HepG2 (cell line): ENCODE data around the gene RELL2. TPM values are rescaled to one million over a fixed set of nuclear protein-coding genes. Genes with fewer than 3 reads are reported as not detected.

ENCODE experiments used
- ATAC-seq: fragments of 200-7000 bp; cut with Tn5 transposase; 3 replicates; pipeline ENCODE4 v1.9.1; 2020; ENCODE audit warnings: mild to moderate bottlenecking, moderate library complexity
- BruUV-seq: library from RNA; stranded (reverse); fragments of 400-500 nt; replicated peaks from 2 replicates; lab custom pipeline; 2021; lab: Mats Ljungman, UMichigan
- CTCF ChIA-PET: fragments of 300-600 bp; formaldehyde crosslinking; extraction: SDS; loops from one replicate; lab custom pipeline; 2021; ENCODE audit warnings: low total read pairs, inconsistent platforms, low intra/inter-chr PET ratio; lab: Yijun Ruan, JAX
- POLR2A ChIA-PET: fragments of 350-600 bp; sonication (Branson Sonifier 250); formaldehyde crosslinking; loops from one replicate; lab custom pipeline; 2020; ENCODE audit warnings: antibody characterized with exemption, inconsistent platforms; lab: Yijun Ruan, JAX
- DNase-seq: peaks from one replicate; pipeline ENCODE4 v3.0.0-alpha.2; 2015; ENCODE audit warnings: low spot score
- FAIRE-seq: peaks from 3 replicates; lab custom pipeline; 2011; peaks lifted over from hg19 to GRCh38; lab: Jason Lieb, UNC
- H2AFZ ChIP-seq: one replicate; pipeline ENCODE4 v1.6.1; 2011; ENCODE audit warnings: low read length, inconsistent platforms
- H3K27ac ChIP-seq: fragments of 300-600 bp; 3 replicates; pipeline ENCODE4 v1.8.0; 2011; ENCODE audit warnings: mixed run types, mild to moderate bottlenecking, mixed read lengths, low read length, inconsistent platforms; ENCODE audit not compliant: insufficient read depth; ENCODE audit errors: extremely low read length
- H3K27me3 ChIP-seq, 2 experiments: fragments of 200-600 bp in 1 of 2; 2 replicates in 1 of 2; 3 replicates in 1 of 2; pipeline versions ENCODE4 v1.6.0 to v1.8.0; 2011; ENCODE audit warnings: low read length in 2 of 2, mild to moderate bottlenecking in 2 of 2, moderate library complexity in 2 of 2, inconsistent platforms in 1 of 2; ENCODE audit not compliant: insufficient read depth in 2 of 2, control insufficient read depth in 1 of 2
- H3K36me3 ChIP-seq, 2 experiments: fragments of 200-600 bp in 1 of 2; replicated peaks in 1 of 2; 2 replicates in 1 of 2; 3 replicates in 1 of 2; pipeline versions ENCODE4 v1.5.1 to v1.8.0; 2011; ENCODE audit warnings: low read length in 2 of 2, inconsistent platforms in 1 of 2; ENCODE audit not compliant: insufficient read depth in 2 of 2, control insufficient read depth in 1 of 2
- H3K4me1 ChIP-seq: 2 replicates; pipeline ENCODE4 v1.5.1; 2012; ENCODE audit warnings: low read length, inconsistent platforms; ENCODE audit not compliant: insufficient read depth
- H3K4me2 ChIP-seq: 2 replicates; pipeline ENCODE4 v1.6.0; 2011; ENCODE audit warnings: low read depth, low read length, inconsistent platforms
- H3K4me3 ChIP-seq, 3 experiments: fragments of 200-600 bp in 1 of 3; sonication (generic), shearing (Covaris generic) in 1 of 3; replicated peaks in 1 of 3; 2 replicates each; pipeline ENCODE4 v1.5.1; 2011 to 2016; ENCODE audit warnings: low read length in 3 of 3, inconsistent platforms in 2 of 3, low read depth in 2 of 3, mild to moderate bottlenecking in 2 of 3, control low read depth in 1 of 3, mixed read lengths in 1 of 3; ENCODE audit not compliant: insufficient read depth in 1 of 3
- H3K79me2 ChIP-seq: one replicate; pipeline ENCODE4 v1.6.1; 2011; ENCODE audit warnings: low read length, inconsistent platforms; ENCODE audit not compliant: insufficient read depth
- H3K9ac ChIP-seq: 2 replicates; pipeline ENCODE4 v1.6.0; 2011; ENCODE audit warnings: mild to moderate bottlenecking, low read depth, low read length, inconsistent platforms; ENCODE audit not compliant: insufficient read depth
- H3K9me3 ChIP-seq: 2 replicates; pipeline ENCODE4 v1.5.1; 2012; ENCODE audit warnings: mild to moderate bottlenecking, low read length
- H4K20me1 ChIP-seq: 2 replicates; pipeline ENCODE4 v1.6.0; 2011; ENCODE audit warnings: inconsistent platforms, mild to moderate bottlenecking, low read length, moderate library complexity; ENCODE audit not compliant: insufficient read depth
- FOXO1 ChIP-seq: sonication (generic); formaldehyde crosslinking; IDR thresholded peaks from 2 replicates; pipeline ENCODE4 v1.4.0; 2020; ENCODE audit warnings: missing genetic modification reagents
- FOXP1 ChIP-seq, 2 experiments: fragments of 450-650 bp in 1 of 2; IDR thresholded peaks; 2 replicates each; pipeline ENCODE4 v1.6.1; 2017 to 2018; ENCODE audit warnings: antibody characterized with exemption in 1 of 2
- HDAC1 ChIP-seq: sonication (generic); formaldehyde crosslinking; IDR thresholded peaks from 2 replicates; pipeline ENCODE4 v1.5.1; 2020; ENCODE audit warnings: mild to moderate bottlenecking, missing genetic modification reagents
- HOXA3 ChIP-seq: sonication (generic); formaldehyde crosslinking; IDR thresholded peaks from 2 replicates; pipeline ENCODE4 v1.5.0; 2020; ENCODE audit warnings: missing genetic modification reagents
- MED8 ChIP-seq: sonication (generic); formaldehyde crosslinking; IDR thresholded peaks from 2 replicates; pipeline ENCODE4 v1.8.1; 2023; ENCODE audit warnings: mild to moderate bottlenecking, missing genetic modification reagents; ENCODE audit not compliant: insufficient replicate concordance
- PAF1 ChIP-seq: IDR thresholded peaks from 2 replicates; pipeline ENCODE4 v1.6.1; 2016; ENCODE audit warnings: missing genetic modification reagents, missing compliant biosample characterization
- POLR2G ChIP-seq: fragments of 200-400 bp; formaldehyde crosslinking; IDR thresholded peaks from 2 replicates; pipeline ENCODE4 v1.6.1; 2018; ENCODE audit warnings: mild to moderate bottlenecking, low read depth, low read length, moderate library complexity
- WIZ ChIP-seq: sonication (generic); formaldehyde crosslinking; IDR thresholded peaks from 2 replicates; pipeline ENCODE4 v1.5.1; 2020; ENCODE audit warnings: mild to moderate bottlenecking, missing genetic modification reagents
- ZC3H13 ChIP-seq: sonication (generic); formaldehyde crosslinking; IDR thresholded peaks from 2 replicates; pipeline ENCODE4 v1.8.1; 2023; ENCODE audit warnings: mild to moderate bottlenecking, missing genetic modification reagents, moderate library complexity
- ZNF556 ChIP-seq: sonication (generic); formaldehyde crosslinking; IDR thresholded peaks from 2 replicates; pipeline ENCODE4 v1.4.0; 2020; ENCODE audit warnings: mild to moderate bottlenecking, missing genetic modification reagents, borderline replicate concordance
- ZNF7 ChIP-seq: IDR thresholded peaks from 2 replicates; pipeline ENCODE4 v1.6.1; 2016; ENCODE audit warnings: missing biosample characterization, missing genetic modification reagents
- ZNF850 ChIP-seq: sonication (generic); formaldehyde crosslinking; conservative IDR thresholded peaks from 2 replicates; pipeline ENCODE4 v1.9.0; 2021; ENCODE audit warnings: mild to moderate bottlenecking, missing genetic modification reagents
- WGBS: methylation state at CpG from one replicate; pipeline ENCODE4 v1.1.6; 2017; ENCODE audit warnings: low lambda C conversion rate; 5-methylcytosine and 5-hydroxymethylcytosine counted together
- in situ Hi-C: cut with HindIII; loops from 2 replicates; pipeline ENCODE4 v1.10.0; 2017; ENCODE audit warnings: low pct_unique_long_range_greater_than_20kb; ENCODE audit not compliant: extremely low pct_ligation_motif_present
- intact Hi-C: fragments of 100-400 bp; cut with micrococcal nuclease; formaldehyde crosslinking; loops from one replicate; pipeline ENCODE4 v1.10.0; 2022; ENCODE audit not compliant: unreplicated experiment
- polyA plus RNA-seq, 8 experiments: library from polyadenylated mRNA; depleted of rRNA in 3 of 8; stranded (reverse) in 7 of 8; unstranded in 1 of 8; fragments of >200 nt; fragmentation: Illumina TruSeq in 4 of 8; extraction: Trizol in 4 of 8; gene quantifications; 2 replicates each; pipeline versions ENCODE4 v1.2.1 to v1.2.3, GENCODE V29; 2011 to 2016; ENCODE audit warnings: low read depth in 4 of 8, missing spikeins in 1 of 8, mixed read lengths in 1 of 8; ENCODE audit not compliant: insufficient read depth in 1 of 8
- total RNA-seq, 5 experiments: library from RNA; depleted of rRNA; stranded (reverse); fragments of >200 nt; fragmentation: Illumina TruSeq; extraction: Trizol; gene quantifications; 2 replicates each; pipeline ENCODE4 v1.2.3, GENCODE V29; 2016; ENCODE audit warnings: low read depth in 1 of 5
- TF ChIP-seq, protein P1 (sequence below): sonication (generic); formaldehyde crosslinking; IDR thresholded peaks from 2 replicates; pipeline ENCODE4 v1.4.0; 2020; ENCODE audit warnings: mild to moderate bottlenecking, missing genetic modification reagents, borderline replicate concordance
- TF ChIP-seq, protein P2 (sequence below): IDR thresholded peaks from 2 replicates; pipeline ENCODE4 v1.6.1; 2016

RELL2 gene
- total and polyA plus RNA-seq, 2 of the 13 experiments (the other 11 are each of a cell fraction or from before 2014, with no cell fraction given): 6.4 to 8.3 TPM

GRCh38 chr5:141674747-141675146 is 38.0 kb downstream of the RELL2 start:
- Histone ChIP-seq H3K4me1 (no peaks in the 10 kb centered on the region), H3K36me3 (no peaks in the 10 kb centered on the region), H3K27ac (no peak overlapping the region), H2AFZ (no peak overlapping the region), H3K79me2 (no peaks in the 10 kb centered on the region), H3K27me3 (peaks cover 2 to 3% of the 10 kb centered on the region in 2 experiments; a peak in 2 of 5 replicates), H3K9ac (no peak overlapping the region)
- intact Hi-C loops: no loop called here
- BruUV-seq: no TSS peak
- 21% methylated on average over 5 of the region's 5 CpGs for WGBS
- TF ChIP-seq MED8 (no peak), ZNF556 (CRISPR knock-in tag) (no peak), POLR2G (no peak), HDAC1 (no peak), WIZ (no peak), FOXP1 (IDR thresholded peaks at IDR 0.05) (no peak), FOXP1 (CRISPR knock-in tag; IDR thresholded peaks at IDR 0.05) (no peak), ZC3H13 (CRISPR knock-in tag) (no peak), ZNF7 (CRISPR knock-in tag) (no peak), ZNF850 (CRISPR knock-in tag) (no peak), HOXA3 (CRISPR knock-in tag) (no peak), FOXO1 (CRISPR knock-in tag) (no peak), PAF1 (CRISPR knock-in tag) (no peak)
- TF ChIP-seq, protein P1, sequence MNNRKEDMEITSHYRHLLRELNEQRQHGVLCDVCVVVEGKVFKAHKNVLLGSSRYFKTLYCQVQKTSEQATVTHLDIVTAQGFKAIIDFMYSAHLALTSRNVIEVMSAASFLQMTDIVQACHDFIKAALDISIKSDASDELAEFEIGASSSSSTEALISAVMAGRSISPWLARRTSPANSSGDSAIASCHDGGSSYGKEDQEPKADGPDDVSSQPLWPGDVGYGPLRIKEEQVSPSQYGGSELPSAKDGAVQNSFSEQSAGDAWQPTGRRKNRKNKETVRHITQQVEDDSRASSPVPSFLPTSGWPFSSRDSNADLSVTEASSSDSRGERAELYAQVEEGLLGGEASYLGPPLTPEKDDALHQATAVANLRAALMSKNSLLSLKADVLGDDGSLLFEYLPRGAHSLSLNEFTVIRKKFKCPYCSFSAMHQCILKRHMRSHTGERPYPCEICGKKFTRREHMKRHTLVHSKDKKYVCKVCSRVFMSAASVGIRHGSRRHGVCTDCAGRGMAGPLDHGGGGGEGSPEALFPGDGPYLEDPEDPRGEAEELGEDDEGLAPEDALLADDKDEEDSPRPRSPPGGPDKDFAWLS: no peak
- TF ChIP-seq, protein P2, sequence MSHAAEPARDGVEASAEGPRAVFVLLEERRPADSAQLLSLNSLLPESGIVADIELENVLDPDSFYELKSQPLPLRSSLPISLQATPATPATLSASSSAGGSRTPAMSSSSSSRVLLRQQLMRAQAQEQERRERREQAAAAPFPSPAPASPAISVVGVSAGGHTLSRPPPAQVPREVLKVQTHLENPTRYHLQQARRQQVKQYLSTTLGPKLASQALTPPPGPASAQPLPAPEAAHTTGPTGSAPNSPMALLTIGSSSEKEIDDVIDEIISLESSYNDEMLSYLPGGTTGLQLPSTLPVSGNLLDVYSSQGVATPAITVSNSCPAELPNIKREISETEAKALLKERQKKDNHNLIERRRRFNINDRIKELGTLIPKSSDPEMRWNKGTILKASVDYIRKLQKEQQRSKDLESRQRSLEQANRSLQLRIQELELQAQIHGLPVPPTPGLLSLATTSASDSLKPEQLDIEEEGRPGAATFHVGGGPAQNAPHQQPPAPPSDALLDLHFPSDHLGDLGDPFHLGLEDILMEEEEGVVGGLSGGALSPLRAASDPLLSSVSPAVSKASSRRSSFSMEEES (CRISPR knock-in tag): no peak
- TF ChIP-seq, all 625 proteins: peak for 0
- DNase-seq (no peak), FAIRE-seq (no peak), ATAC-seq (no peak)
- no peaks in the 10 kb centered on the region for H4K20me1 ChIP-seq
- ChIA-PET POLR2A (no interaction called here), CTCF (no interaction called here)
- no peak overlapping the region for H3K4me2 ChIP-seq
- no peaks in the 10 kb centered on the region for H3K9me3 ChIP-seq
- H3K4me3 ChIP-seq: no peak overlapping the region
- in situ Hi-C loops: loop anchor here (25.0 kb wide), 1 partner anchor 463 kb away; no protein-coding TSS in a partner anchor
